GM23338 (cell line): ENCODE results near the gene SLC19A1. TPM values are rescaled to one million over a fixed set of nuclear protein-coding genes. Genes with fewer than 3 reads are reported as not detected.

Experiments used
- ATAC-seq: fragments of 200-7000 bp; cut with Tn5 transposase; 3 replicates; pipeline ENCODE4 v1.9.1; 2020
- DNase-seq: peaks from one replicate; pipeline ENCODE4 v3.0.0-alpha.2; 2015; ENCODE audit warnings: low spot score
- H2AFZ ChIP-seq: fragments of 200-600 bp; sonication (generic); 2 replicates; pipeline ENCODE4 v1.8.0; 2016; ENCODE audit warnings: antibody characterized with exemption, mild to moderate bottlenecking, moderate library complexity
- H3F3A ChIP-seq: fragments of 200-600 bp; sonication (generic); replicated peaks from 2 replicates; pipeline ENCODE4 v1.8.0; 2017; ENCODE audit warnings: antibody characterized with exemption, mixed run types, low read depth
- H3K27ac ChIP-seq: fragments of 200-600 bp; sonication (generic); 2 replicates; pipeline ENCODE4 v1.6.1; 2016; ENCODE audit warnings: low read depth
- H3K27me3 ChIP-seq: fragments of 200-600 bp; sonication (generic); 2 replicates; pipeline ENCODE4 v1.8.0; 2016; ENCODE audit warnings: mild to moderate bottlenecking, mixed run types, moderate library complexity; ENCODE audit not compliant: insufficient read depth
- H3K36me3 ChIP-seq: fragments of 200-600 bp; sonication (generic); 2 replicates; pipeline ENCODE4 v1.8.0; 2016; ENCODE audit warnings: mild to moderate bottlenecking; ENCODE audit not compliant: insufficient read depth
- H3K4me1 ChIP-seq: fragments of 200-600 bp; sonication (generic); 2 replicates; pipeline ENCODE4 v1.8.0; 2016; ENCODE audit warnings: mild to moderate bottlenecking, moderate library complexity; ENCODE audit not compliant: insufficient read depth
- H3K4me2 ChIP-seq: fragments of 200-600 bp; sonication (generic); 2 replicates; pipeline ENCODE4 v1.7.1; 2017; ENCODE audit warnings: mixed run types
- H3K4me3 ChIP-seq: fragments of 200-600 bp; sonication (generic); 2 replicates; pipeline ENCODE4 v1.6.1; 2016; ENCODE audit warnings: mixed run types
- H3K79me2 ChIP-seq: fragments of 200-600 bp; sonication (generic); replicated peaks from 2 replicates; pipeline ENCODE4 v1.8.0; 2017; ENCODE audit warnings: mild to moderate bottlenecking; ENCODE audit not compliant: insufficient read depth
- H3K9me2 ChIP-seq: fragments of 200-600 bp; sonication (generic); 2 replicates; pipeline ENCODE4 v1.8.0; 2017; ENCODE audit not compliant: insufficient read depth
- H4K20me1 ChIP-seq: fragments of 200-600 bp; sonication (generic); replicated peaks from 2 replicates; pipeline ENCODE4 v1.8.0; 2017; ENCODE audit warnings: mild to moderate bottlenecking; ENCODE audit not compliant: insufficient read depth
- H3K27ac Mint-ChIP-seq: 2 replicates; pipeline ENCODE4 v1.8.0; 2020; ENCODE audit warnings: inconsistent platforms, mild to moderate bottlenecking, moderate library complexity, mixed read lengths
- H3K27me3 Mint-ChIP-seq: 3 replicates; pipeline ENCODE4 v1.8.0; 2022; ENCODE audit warnings: low read depth, mild to moderate bottlenecking, moderate library complexity, mixed read lengths, inconsistent platforms; ENCODE audit not compliant: insufficient read depth, poor library complexity
- H3K36me3 Mint-ChIP-seq: 3 replicates; pipeline ENCODE4 v1.8.0; 2021; ENCODE audit warnings: low read depth, mild to moderate bottlenecking, inconsistent platforms, moderate library complexity, mixed read lengths
- H3K4me1 Mint-ChIP-seq: 3 replicates; pipeline ENCODE4 v1.8.0; 2020; ENCODE audit warnings: mild to moderate bottlenecking, inconsistent platforms, mixed read lengths
- H3K4me3 Mint-ChIP-seq: 3 replicates; pipeline ENCODE4 v1.8.0; 2021; ENCODE audit warnings: moderate library complexity, mild to moderate bottlenecking, inconsistent platforms, mixed read lengths
- H3K9me3 Mint-ChIP-seq: 3 replicates; pipeline ENCODE4 v1.8.0; 2020; ENCODE audit warnings: moderate library complexity, mild to moderate bottlenecking, inconsistent platforms, mixed read lengths
- CREB1 ChIP-seq: fragments of 250-450 bp; sonication (Bioruptor Pico); IDR thresholded peaks from 2 replicates; pipeline ENCODE4 v1.5.0; 2020; ENCODE audit warnings: low read depth, mild to moderate bottlenecking, moderate library complexity
- EZH2 ChIP-seq: fragments of 200-600 bp; sonication (generic); IDR thresholded peaks from one replicate; pipeline ENCODE4 v1.8.0; 2017; ENCODE audit warnings: antibody characterized with exemption, mild to moderate bottlenecking, low read depth; ENCODE audit not compliant: unreplicated experiment
- EZH2phosphoT487 ChIP-seq: fragments of 200-600 bp; sonication (generic); IDR thresholded peaks from one replicate; pipeline ENCODE4 v1.8.1; 2018; ENCODE audit warnings: antibody characterized with exemption; ENCODE audit not compliant: unreplicated experiment
- POLR2AphosphoS5 ChIP-seq: IDR thresholded peaks from 2 replicates; pipeline ENCODE4 v1.6.1; 2016; ENCODE audit warnings: antibody characterized with exemption, low read depth
- STAT1 ChIP-seq: IDR thresholded peaks from one replicate; pipeline ENCODE4 v1.6.1; 2016; ENCODE audit warnings: antibody characterized with exemption; ENCODE audit not compliant: unreplicated experiment
- ZNF331 ChIP-seq: fragments of 250-450 bp; sonication (Bioruptor Pico); IDR thresholded peaks from 2 replicates; pipeline ENCODE4 v1.5.0; 2020; ENCODE audit warnings: low read depth, mild to moderate bottlenecking, moderate library complexity
- polyA plus RNA-seq: library from polyadenylated mRNA; unstranded; fragments of >200 nt; fragmentation: Nextera tagmentation; extraction: Ambion mirVana; gene quantifications from 2 replicates; pipeline ENCODE4 v1.2.1, GENCODE V29; 2016
- total RNA-seq: library from RNA; depleted of rRNA; stranded (reverse); fragments of >200 nt; shearing (Covaris generic); gene quantifications from 2 replicates; pipeline ENCODE4 v1.2.3, GENCODE V29; 2014
- TF ChIP-seq, protein P1 (sequence below): fragments of 250-450 bp; sonication (Bioruptor Pico); IDR thresholded peaks from 2 replicates; pipeline ENCODE4 v1.5.0; 2020; ENCODE audit warnings: mild to moderate bottlenecking, moderate library complexity
- TF ChIP-seq, protein P2 (sequence below): IDR thresholded peaks from one replicate; pipeline ENCODE4 v1.6.1; 2018; ENCODE audit warnings: antibody characterized with exemption; ENCODE audit not compliant: unreplicated experiment

The SLC19A1 gene
- total and polyA plus RNA-seq, 2 experiments from 2014 or later, result 31.2 to 33.0 TPM

DNA sequence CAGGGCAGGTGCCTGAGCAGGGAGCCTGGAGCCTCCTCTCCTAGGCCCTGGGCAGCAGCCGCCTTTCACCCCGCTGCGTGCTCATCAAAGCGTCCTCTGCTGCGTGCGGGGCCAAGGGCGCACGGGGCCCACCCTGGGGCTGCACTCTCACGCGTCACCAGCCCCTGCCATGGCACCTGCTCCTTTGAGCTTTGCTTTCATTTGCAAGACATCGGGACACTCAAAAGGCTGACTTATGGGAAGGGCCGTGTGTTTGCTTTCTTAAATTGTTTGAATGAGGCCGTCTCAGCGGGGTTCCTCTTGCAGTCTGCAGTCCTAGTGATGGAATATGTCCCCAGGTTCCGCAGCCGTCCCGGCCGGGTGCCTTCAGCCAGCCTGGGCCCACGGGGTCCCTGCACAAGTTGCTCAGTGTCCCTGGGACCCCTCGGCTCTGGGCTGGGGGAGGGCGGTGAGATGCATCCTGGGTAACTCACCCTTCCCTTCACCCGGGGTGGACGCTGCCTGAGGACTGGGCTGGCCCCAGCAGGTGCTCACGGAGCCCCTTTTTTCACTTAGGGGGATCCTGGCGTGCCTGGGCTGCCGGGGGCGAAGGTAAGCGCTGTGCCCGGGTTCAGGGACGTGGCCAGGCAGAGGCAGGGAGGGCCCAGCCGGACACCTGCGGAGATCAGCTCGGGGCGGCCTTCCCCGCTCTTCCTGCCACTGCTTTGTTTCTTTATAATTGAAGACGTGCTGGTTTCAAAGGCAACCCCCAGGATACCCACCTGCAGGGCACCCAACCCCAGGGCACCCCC lies 53.1 kb downstream of the SLC19A1 start:
- H3K4me2 ChIP-seq, result peak overlapping the region; percentile 38; the same call in 1 of the 2 replicates
- no peak overlapping the region for H2AFZ ChIP-seq
- H3K79me2 ChIP-seq, result no peaks in the 10 kb centered on the region
- TF ChIP-seq EZH2phosphoT487 (no peak), POLR2AphosphoS5 (no peak)
- H3K4me1 ChIP-seq, result peaks cover 10% of the 10 kb centered on the region
- ATAC-seq (peak; percentile 63), DNase-seq (peak; percentile 66)
- no peaks in the 10 kb centered on the region for H3K9me3 Mint-ChIP-seq
- no peak overlapping the region for H3K4me3 ChIP-seq
- 0 out of 2 replicates have a peak overlapping the region, but pooled peaks have one; percentile 26 for H3K27ac ChIP-seq
- H3K36me3 ChIP-seq, result no peaks in the 10 kb centered on the region; the same call in 1 of the 2 replicates
- peak overlapping the region; percentile 36; the same call in 1 of the 3 replicates for H3K4me3 Mint-ChIP-seq
- H3K27me3 ChIP-seq, result no peaks in the 10 kb centered on the region
- no peak overlapping the region for H3K27ac Mint-ChIP-seq
- no peaks in the 10 kb centered on the region; the same call in none of the 2 replicates for H4K20me1 ChIP-seq
- peaks cover 6% of the 10 kb centered on the region for H3K27me3 Mint-ChIP-seq
- peaks cover 31% of the 10 kb centered on the region for H3K36me3 Mint-ChIP-seq
- peaks cover 21% of the 10 kb centered on the region for H3K4me1 Mint-ChIP-seq
- H3F3A ChIP-seq, result peaks cover 7% of the 10 kb centered on the region; the same call in 1 of the 2 replicates
- H3K9me2 ChIP-seq, result no peaks in the 10 kb centered on the region

DNA sequence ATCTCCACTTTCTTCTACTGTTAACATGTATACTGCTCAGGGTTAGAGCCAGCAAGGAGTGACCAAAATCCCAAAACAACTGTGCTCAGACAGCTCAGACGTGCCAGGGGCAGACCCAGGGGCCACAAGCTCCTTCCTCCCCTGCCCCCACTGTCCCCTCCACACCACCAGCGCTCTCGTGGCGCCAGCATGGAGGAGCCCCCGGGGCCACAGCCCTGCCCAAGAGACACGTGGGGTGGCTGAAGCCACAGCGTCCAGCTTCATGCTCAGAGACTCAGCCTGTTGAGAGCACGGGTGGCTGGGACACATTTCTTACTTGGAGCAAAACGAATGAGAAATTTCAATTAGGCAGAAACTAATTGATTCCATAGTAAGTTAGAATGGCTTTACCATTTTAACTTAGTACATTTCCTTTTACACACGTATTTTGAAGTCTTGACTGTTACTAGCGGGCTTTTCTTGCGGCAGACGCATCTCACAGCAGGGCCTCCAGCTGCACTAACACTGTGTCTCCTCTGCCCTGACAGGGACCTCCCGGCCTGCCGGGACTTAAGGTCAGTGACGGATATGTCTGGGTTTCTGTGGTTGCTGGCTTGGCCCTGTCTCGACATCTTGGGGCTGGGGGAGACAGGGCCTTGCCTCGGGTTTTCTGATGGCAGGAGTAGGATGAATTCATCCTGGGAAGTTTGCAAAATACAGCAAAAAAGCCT lies 54.2 kb downstream of the SLC19A1 start:
- DNase-seq (no peak), ATAC-seq (peak; percentile 12)
- H3K4me1 ChIP-seq, result peaks cover 10% of the 10 kb centered on the region
- H3K36me3 ChIP-seq, result no peaks in the 10 kb centered on the region; the same call in 1 of the 2 replicates
- H4K20me1 ChIP-seq, result no peaks in the 10 kb centered on the region; the same call in none of the 2 replicates
- no peaks in the 10 kb centered on the region for H3K79me2 ChIP-seq
- peaks cover 7% of the 10 kb centered on the region; the same call in 1 of the 2 replicates for H3F3A ChIP-seq
- Mint-ChIP-seq H3K27me3 (peaks cover 6% of the 10 kb centered on the region), H3K4me1 (peaks cover 21% of the 10 kb centered on the region), H3K27ac (0 out of 2 replicates have a peak overlapping the region, but pooled peaks have one; percentile 39), H3K9me3 (no peaks in the 10 kb centered on the region), H3K36me3 (peaks cover 42% of the 10 kb centered on the region), H3K4me3 (no peak overlapping the region; the same call in 2 of the 3 replicates)
- H3K27me3 ChIP-seq, result no peaks in the 10 kb centered on the region
- no peak overlapping the region for H2AFZ ChIP-seq
- no peak overlapping the region for H3K4me3 ChIP-seq
- H3K9me2 ChIP-seq, result no peaks in the 10 kb centered on the region
- no peak overlapping the region for H3K4me2 ChIP-seq
- peak overlapping the region; percentile 55; the same call in 1 of the 2 replicates for H3K27ac ChIP-seq
- TF ChIP-seq ZNF331, result no peak
- no peak for TF ChIP-seq STAT1
- no peak for TF ChIP-seq CREB1
- no peak for TF ChIP-seq POLR2AphosphoS5
- TF ChIP-seq, protein P1, sequence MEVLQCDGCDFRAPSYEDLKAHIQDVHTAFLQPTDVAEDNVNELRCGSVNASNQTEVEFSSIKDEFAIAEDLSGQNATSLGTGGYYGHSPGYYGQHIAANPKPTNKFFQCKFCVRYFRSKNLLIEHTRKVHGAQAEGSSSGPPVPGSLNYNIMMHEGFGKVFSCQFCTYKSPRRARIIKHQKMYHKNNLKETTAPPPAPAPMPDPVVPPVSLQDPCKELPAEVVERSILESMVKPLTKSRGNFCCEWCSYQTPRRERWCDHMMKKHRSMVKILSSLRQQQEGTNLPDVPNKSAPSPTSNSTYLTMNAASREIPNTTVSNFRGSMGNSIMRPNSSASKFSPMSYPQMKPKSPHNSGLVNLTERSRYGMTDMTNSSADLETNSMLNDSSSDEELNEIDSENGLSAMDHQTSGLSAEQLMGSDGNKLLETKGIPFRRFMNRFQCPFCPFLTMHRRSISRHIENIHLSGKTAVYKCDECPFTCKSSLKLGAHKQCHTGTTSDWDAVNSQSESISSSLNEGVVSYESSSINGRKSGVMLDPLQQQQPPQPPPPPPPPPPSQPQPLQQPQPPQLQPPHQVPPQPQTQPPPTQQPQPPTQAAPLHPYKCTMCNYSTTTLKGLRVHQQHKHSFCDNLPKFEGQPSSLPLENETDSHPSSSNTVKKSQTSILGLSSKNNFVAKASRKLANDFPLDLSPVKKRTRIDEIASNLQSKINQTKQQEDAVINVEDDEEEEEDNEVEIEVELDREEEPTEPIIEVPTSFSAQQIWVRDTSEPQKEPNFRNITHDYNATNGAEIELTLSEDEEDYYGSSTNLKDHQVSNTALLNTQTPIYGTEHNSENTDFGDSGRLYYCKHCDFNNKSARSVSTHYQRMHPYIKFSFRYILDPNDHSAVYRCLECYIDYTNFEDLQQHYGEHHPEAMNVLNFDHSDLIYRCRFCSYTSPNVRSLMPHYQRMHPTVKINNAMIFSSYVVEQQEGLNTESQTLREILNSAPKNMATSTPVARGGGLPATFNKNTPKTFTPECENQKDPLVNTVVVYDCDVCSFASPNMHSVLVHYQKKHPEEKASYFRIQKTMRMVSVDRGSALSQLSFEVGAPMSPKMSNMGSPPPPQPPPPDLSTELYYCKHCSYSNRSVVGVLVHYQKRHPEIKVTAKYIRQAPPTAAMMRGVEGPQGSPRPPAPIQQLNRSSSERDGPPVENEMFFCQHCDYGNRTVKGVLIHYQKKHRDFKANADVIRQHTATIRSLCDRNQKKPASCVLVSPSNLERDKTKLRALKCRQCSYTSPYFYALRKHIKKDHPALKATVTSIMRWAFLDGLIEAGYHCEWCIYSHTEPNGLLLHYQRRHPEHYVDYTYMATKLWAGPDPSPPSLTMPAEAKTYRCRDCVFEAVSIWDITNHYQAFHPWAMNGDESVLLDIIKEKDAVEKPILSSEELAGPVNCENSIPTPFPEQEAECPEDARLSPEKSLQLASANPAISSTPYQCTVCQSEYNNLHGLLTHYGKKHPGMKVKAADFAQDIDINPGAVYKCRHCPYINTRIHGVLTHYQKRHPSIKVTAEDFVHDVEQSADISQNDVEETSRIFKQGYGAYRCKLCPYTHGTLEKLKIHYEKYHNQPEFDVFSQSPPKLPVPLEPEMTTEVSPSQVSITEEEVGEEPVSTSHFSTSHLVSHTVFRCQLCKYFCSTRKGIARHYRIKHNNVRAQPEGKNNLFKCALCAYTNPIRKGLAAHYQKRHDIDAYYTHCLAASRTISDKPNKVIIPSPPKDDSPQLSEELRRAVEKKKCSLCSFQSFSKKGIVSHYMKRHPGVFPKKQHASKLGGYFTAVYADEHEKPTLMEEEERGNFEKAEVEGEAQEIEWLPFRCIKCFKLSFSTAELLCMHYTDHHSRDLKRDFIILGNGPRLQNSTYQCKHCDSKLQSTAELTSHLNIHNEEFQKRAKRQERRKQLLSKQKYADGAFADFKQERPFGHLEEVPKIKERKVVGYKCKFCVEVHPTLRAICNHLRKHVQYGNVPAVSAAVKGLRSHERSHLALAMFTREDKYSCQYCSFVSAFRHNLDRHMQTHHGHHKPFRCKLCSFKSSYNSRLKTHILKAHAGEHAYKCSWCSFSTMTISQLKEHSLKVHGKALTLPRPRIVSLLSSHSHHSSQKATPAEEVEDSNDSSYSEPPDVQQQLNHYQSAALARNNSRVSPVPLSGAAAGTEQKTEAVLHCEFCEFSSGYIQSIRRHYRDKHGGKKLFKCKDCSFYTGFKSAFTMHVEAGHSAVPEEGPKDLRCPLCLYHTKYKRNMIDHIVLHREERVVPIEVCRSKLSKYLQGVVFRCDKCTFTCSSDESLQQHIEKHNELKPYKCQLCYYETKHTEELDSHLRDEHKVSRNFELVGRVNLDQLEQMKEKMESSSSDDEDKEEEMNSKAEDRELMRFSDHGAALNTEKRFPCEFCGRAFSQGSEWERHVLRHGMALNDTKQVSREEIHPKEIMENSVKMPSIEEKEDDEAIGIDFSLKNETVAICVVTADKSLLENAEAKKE (CRISPR knock-in tag), result no peak
- TF ChIP-seq EZH2phosphoT487, result no peak
- no peak for TF ChIP-seq EZH2
- TF ChIP-seq, protein P2, sequence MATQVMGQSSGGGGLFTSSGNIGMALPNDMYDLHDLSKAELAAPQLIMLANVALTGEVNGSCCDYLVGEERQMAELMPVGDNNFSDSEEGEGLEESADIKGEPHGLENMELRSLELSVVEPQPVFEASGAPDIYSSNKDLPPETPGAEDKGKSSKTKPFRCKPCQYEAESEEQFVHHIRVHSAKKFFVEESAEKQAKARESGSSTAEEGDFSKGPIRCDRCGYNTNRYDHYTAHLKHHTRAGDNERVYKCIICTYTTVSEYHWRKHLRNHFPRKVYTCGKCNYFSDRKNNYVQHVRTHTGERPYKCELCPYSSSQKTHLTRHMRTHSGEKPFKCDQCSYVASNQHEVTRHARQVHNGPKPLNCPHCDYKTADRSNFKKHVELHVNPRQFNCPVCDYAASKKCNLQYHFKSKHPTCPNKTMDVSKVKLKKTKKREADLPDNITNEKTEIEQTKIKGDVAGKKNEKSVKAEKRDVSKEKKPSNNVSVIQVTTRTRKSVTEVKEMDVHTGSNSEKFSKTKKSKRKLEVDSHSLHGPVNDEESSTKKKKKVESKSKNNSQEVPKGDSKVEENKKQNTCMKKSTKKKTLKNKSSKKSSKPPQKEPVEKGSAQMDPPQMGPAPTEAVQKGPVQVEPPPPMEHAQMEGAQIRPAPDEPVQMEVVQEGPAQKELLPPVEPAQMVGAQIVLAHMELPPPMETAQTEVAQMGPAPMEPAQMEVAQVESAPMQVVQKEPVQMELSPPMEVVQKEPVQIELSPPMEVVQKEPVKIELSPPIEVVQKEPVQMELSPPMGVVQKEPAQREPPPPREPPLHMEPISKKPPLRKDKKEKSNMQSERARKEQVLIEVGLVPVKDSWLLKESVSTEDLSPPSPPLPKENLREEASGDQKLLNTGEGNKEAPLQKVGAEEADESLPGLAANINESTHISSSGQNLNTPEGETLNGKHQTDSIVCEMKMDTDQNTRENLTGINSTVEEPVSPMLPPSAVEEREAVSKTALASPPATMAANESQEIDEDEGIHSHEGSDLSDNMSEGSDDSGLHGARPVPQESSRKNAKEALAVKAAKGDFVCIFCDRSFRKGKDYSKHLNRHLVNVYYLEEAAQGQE, result no peak
